Kasumi-1 (cell line): ENCODE measurements around the gene FHIP1A.
A peak's percentile ranks its signal among the peaks of the same experiment; 100 is the strongest.

ENCODE experiments used
- DNase-seq, 2 experiments: peaks; one replicate each; lab custom pipeline; 2025; lab: John Stamatoyannopoulos, UW

FHIP1A gene

DNA sequence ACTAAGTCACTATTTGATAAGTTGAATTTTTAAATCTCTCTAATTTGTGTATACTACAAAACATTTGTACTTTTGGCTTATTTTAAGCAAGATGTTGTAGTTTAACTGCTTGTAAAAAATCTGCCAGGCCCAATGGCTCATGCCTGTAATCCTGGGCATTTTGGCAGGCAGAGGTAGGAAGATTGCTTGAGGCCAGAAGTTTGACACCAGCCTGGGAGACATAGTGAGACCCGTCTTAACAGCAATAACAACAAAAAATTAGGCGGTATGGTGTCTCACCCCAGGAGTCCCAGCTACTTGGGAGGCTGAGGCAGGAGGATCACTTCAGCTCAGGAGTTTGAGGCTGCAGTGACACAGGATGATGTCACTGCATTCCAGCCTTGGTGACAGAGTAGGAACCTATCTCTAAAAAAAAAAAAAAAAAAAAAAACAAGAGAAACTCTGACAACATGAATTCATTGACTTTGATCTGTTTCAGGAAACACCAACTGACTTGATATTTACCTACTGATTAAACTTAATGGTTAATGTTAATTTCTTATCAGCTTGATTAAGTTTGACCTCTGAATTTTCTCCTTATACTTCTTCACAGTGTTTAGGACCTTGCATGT is 8.9 kb downstream of the FHIP1A start:
- no peak for DNase-seq

GRCh38 chr4:151418385-151418784 is 9.4 kb downstream of the FHIP1A start:
- no peak for DNase-seq

- no peak for DNase-seq
These were observed 9.9 kb downstream of the FHIP1A start for GRCh38 chr4:151418856-151419255.

GRCh38 chr4:151420250-151420807 is 11.4 kb downstream of the FHIP1A start:
- peak; percentile 16 to 34 for DNase-seq

GRCh38 chr4:151422854-151423253 is 13.9 kb downstream of the FHIP1A start:
- DNase-seq, result no peak

DNA sequence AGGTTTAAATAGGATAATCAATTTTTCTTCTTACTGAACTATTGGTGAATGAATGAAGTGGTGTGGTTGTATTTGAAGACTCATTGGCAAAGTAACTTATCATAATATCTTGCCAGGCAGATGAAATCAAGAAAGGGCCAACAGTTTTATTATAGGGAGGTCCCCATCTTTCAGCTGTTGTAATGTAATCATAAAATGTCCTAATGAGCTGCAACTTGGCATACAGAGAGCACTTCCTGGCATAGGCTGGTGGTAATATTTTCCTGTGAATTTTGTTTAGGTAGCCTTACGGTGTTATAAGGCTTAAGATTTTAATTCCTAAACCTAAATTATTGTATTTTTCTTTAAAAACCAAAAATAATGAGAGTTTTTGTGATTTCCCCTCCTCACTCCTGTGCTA is 17.5 kb downstream of the FHIP1A start:
- no peak for DNase-seq

DNA sequence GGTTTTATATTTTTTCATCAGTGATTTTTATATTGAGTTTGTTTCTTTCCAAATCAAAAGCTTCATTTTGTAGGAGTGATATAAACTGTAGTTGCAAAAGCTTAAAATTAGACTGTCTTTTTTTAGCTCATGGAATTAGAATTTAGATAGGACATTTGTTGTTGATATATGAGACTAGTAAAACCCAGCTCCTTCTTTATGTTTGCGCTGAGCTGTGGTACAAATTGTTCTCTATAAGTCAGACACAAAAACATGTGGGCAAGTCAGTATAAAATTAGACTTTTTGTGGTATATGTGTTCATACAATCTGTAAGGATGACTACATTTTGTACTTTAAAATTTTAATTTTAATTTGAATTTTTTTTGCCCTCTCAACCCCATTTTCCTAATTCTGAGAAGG is 18.3 kb downstream of the FHIP1A start:
- DNase-seq, result no peak

DNA sequence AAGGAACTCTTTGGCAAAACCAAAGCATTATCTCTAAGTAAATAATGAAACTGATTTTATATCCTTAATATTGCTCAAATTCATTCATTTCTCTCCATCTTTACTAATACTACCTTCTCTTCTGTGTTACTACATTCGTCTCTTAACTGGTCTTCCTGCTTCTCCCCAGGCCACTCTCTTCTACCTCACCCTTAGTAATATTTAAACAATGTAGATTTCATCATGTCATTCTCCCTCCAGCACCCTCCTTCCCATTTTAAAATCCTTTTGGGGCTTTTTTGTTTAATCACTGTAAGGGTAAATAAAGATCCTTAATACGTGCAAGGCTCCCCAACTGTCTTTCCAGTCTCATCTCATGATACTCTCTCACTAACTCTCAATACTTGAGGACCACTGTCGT is 19.4 kb downstream of the FHIP1A start:
- DNase-seq, result no peak

- no peak for DNase-seq
These were observed 21.1 kb downstream of the FHIP1A start for GRCh38 chr4:151429957-151430570.

GRCh38 chr4:151430740-151431457 is 21.9 kb downstream of the FHIP1A start:
- no peak for DNase-seq

DNA sequence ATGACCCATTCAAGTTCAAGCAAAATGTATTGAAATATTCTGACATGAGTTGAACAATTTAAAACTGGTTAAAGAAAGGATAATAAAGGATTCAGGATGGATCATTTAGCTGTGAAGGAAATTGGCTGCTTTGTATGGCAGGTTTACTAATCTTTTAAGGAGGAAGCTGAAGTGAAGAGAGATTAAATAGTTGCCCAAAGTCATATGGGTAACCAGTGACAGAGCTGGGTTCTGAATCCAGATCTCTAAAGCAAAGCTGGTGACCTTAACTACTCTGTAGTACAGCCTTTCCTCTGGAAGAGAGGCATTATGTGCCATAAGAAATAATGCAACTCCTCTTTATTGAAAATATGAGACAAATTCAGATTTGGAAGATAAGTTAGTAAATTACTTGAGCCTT is 22.8 kb downstream of the FHIP1A start:
- no peak for DNase-seq

DNA sequence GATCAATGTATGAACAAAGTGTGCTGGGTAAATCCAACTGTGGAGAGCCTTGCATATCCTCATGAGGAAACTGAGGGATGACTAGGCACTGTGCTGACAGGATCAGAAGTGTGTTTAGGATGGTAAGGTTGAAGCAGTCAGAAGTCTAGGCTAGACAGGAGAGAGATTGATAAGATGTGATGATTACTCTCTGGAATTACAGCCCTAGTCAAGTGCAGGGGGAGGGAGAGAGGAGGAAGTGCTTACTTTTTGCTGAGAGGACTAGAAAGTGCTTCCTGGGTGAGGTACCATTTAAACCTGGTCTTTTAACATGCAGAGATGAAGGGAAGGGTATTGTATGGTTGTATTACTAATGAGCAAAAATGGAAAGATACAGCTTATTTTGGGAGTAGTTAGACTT is 23.7 kb downstream of the FHIP1A start:
- no peak for DNase-seq

DNA sequence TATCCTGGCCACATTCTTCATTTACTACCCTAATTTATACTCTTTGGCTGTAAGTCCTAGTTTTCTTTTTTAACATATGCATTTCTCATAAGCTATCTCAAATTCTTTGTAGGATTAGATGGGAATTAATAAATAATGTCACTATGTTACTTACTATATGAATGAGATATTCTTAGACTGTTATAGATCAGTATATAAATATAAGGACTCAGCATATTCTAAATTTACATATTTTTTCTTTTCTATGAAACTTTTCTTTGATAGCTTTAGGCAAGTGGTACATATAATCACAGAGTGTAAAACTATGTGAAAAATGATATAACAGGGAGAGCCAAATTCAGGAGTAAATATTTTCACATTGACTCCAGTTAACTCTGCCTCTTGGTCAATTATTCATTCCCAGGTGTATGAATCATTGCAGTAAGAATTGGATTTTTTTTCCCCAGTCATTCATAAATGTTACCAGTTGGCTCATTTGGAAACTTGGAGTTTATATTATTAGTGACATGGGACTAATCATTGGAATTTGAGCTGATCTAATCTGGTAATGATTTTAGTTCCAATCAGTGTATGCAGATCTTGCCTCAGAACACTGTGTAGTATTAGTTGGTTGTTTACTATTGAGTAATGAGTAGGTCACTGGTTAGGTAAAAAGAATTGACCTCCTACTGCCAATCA is 25.3 kb downstream of the FHIP1A start:
- DNase-seq, result no peak

DNA sequence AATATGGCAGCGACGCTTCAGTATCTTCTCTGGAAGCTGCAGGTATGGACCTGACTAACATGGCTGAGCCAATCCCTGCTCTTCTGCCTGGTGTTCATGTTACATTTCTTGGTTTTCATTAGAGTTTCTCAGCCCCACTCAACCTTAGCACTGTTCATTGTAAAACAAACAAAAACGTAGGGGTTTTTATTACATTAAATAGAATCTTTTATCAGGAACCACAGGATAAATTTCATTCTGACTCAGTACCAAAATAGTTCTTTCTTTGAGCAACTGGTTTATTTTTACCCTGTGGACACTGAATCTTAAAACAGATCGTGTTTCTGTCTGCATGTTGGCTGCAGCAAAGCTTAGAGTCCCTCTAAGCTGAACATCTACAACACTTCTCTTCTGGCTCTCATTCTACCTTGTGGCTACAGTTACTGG is 27.1 kb downstream of the FHIP1A start:
- no peak for DNase-seq

GRCh38 chr4:151437505-151437904 is 28.5 kb downstream of the FHIP1A start:
- DNase-seq, result no peak

GRCh38 chr4:151438154-151438553 is 29.2 kb downstream of the FHIP1A start:
- DNase-seq, result no peak

DNA sequence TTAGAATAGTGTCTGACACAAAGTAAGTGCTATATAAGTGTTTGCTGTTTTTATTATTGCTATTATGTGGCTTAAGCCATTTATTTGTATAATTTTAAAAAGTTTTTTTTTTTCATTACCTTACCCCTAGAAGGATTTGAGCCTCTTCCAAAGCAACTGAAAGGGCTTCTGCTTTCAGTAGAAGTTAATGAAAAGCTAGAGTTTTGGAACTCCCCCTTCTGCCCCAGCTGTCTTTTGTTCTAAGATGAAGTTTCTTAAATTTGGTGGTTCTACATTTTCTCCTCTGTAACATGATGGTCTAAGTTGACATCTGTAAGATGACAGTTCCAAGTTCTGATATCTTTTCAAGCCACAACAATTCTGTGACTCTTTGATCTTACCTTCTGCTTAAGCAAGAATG is 30.3 kb downstream of the FHIP1A start:
- no peak for DNase-seq

- DNase-seq, result no peak
These were observed 33.0 kb downstream of the FHIP1A start for GRCh38 chr4:151442002-151442401.

DNA sequence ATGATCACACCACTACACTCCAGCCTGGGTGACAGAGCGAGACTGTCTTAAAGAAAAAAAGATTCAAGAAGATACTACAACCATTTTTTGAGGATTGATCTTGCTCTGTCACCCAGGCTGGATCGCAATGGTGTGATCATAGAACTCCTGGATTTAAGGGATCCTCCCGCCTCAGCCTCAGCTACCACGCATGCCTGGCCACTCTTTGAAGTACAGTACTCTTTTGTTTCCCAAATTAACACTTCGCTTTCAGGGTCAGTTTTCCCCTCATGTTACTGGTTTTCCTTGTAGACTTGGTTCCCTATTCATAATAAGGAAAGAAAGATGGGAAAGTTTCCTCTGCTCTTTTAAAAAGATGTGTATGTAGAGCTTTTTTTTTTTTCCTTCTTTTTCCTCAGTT is 34.3 kb downstream of the FHIP1A start:
- no peak for DNase-seq

- DNase-seq, result no peak
These were observed 34.8 kb downstream of the FHIP1A start for GRCh38 chr4:151443752-151444151.

DNA sequence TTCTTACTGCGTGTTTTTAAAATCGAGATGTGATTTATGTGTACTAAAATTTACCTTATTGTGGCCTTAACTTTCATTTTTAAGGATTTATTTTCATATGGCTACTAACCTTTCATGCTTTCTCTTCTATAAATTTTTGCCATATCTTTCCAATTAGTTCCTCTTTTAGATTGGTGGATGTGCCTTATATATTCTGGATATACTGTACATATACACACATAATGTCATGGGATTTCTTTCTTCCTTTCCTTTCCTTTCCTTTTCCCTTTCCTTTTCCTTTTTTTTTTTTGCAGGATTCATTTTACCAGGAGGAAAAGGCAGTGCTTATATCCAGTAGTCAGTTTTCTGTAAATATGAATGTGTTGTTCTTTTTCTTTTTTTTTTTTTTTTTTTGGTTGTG is 37.2 kb downstream of the FHIP1A start:
- DNase-seq, result no peak

- no peak for DNase-seq
These were observed 45.5 kb downstream of the FHIP1A start for GRCh38 chr4:151454513-151454912.

- no peak for DNase-seq
These were observed 46.2 kb downstream of the FHIP1A start for GRCh38 chr4:151455212-151455611.
